ENCODE results near the gene SENP3. TPM values are rescaled to one million over a fixed set of nuclear protein-coding genes. Genes with fewer than 3 reads are reported as not detected.
A peak's percentile ranks its signal among the peaks of the same experiment; 100 is the strongest.

The SENP3 gene
- polyA plus RNA-seq, 2 of the 4 experiments (the other 2 are of a cell fraction): 114 to 150 TPM

GRCh38 chr17:7579001-7579833 lies 17.5 kb downstream of the SENP3 start, which contains the start of gene CD68 (continued):
- TF ChIP-seq REST (IDR thresholded peaks at IDR 0.05) (peak; percentile 22), RFX5 (IDR thresholded peaks at IDR 0.05) (no peak), FOSB (CRISPR knock-in tag; IDR thresholded peaks at IDR 0.05) (peak; percentile 98), CBX8 (IDR thresholded peaks at IDR 0.05) (no peak), MAFK (IDR thresholded peaks at IDR 0.05; ENCODE audit: partially characterized antibody) (peak; percentile 72), HOXB13 (CRISPR knock-in tag; IDR thresholded peaks at IDR 0.05; ENCODE audit: low read depth) (no peak), FOSL2 (IDR thresholded peaks at IDR 0.05) (no peak), FOSL2 (CRISPR knock-in tag; IDR thresholded peaks at IDR 0.05) (peak; percentile 85), KDM1A (IDR thresholded peaks at IDR 0.05; ENCODE audit: low read depth) (no peak), CHD4 (IDR thresholded peaks at IDR 0.05; ENCODE audit: borderline replicate concordance) (no peak), HES2 (IDR thresholded peaks at IDR 0.05) (no peak), USF2 (IDR thresholded peaks at IDR 0.05) (peak; percentile 74), KDM5A (IDR thresholded peaks at IDR 0.05) (no peak), EHF (CRISPR knock-in tag; IDR thresholded peaks at IDR 0.05) (peak; percentile 87), BCL3 (IDR thresholded peaks at IDR 0.05) (peak; percentile 78; the same call in 2 of the 3 replicates), ZNF302 (CRISPR knock-in tag; IDR thresholded peaks at IDR 0.05) (no peak), HOXB5 (CRISPR knock-in tag; IDR thresholded peaks at IDR 0.05) (peak; percentile 67; the same call in 1 of the 2 replicates), ZSCAN20 (CRISPR knock-in tag; IDR thresholded peaks at IDR 0.05) (no peak), TFCP2L1 (CRISPR knock-in tag; IDR thresholded peaks at IDR 0.05) (peak; percentile 99), BHLHE40 (IDR thresholded peaks at IDR 0.05; ENCODE audit: low read depth, low read length) (no peak), HOXA7 (CRISPR knock-in tag; IDR thresholded peaks at IDR 0.05) (peak; percentile 99), ZC3H11A (IDR thresholded peaks at IDR 0.05) (no peak), POLR2A (IDR thresholded peaks at IDR 0.05; ENCODE audit: low read length) (no peak), EHMT2 (IDR thresholded peaks at IDR 0.05; ENCODE audit: low read depth) (no peak), HEYL (CRISPR knock-in tag; IDR thresholded peaks at IDR 0.05) (no peak), ELK1 (IDR thresholded peaks at IDR 0.05; ENCODE audit: low read depth, low read length) (no peak)

All from A549 (cell line).